ENCODE measurements around the gene SNRPB2.

DNA sequence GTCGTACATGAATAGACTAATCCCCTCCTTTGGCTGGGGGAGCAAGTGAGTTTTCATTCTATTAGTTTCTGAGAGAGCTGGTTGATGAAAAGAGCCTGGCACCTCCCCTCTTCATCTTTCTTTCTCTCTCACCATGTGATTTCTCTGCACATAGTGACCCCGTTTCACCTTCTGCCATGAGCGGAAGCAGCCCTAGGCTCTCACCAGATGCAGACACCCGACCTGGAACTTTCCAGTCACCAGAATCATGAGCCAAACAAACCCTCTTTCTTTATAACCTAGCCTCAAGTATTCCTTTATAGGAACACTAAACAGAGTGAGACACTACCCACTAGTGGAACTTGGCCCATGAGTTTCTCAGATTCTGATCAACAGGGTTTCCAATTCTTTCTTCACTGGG, 34.7 kb downstream of the SNRPB2 start:
- no peak for TF ChIP-seq EZH2 (IDR thresholded peaks at IDR 0.05; ENCODE audit: low read length)
- TF ChIP-seq, protein P1, sequence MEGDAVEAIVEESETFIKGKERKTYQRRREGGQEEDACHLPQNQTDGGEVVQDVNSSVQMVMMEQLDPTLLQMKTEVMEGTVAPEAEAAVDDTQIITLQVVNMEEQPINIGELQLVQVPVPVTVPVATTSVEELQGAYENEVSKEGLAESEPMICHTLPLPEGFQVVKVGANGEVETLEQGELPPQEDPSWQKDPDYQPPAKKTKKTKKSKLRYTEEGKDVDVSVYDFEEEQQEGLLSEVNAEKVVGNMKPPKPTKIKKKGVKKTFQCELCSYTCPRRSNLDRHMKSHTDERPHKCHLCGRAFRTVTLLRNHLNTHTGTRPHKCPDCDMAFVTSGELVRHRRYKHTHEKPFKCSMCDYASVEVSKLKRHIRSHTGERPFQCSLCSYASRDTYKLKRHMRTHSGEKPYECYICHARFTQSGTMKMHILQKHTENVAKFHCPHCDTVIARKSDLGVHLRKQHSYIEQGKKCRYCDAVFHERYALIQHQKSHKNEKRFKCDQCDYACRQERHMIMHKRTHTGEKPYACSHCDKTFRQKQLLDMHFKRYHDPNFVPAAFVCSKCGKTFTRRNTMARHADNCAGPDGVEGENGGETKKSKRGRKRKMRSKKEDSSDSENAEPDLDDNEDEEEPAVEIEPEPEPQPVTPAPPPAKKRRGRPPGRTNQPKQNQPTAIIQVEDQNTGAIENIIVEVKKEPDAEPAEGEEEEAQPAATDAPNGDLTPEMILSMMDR (optimal IDR thresholded peaks at IDR 0.05 in 1 of 3, IDR thresholded peaks at IDR 0.05 in 1 of 3, conservative IDR thresholded peaks at IDR 0.05 in 1 of 3; ENCODE audit: extremely low read depth in 1 of 3, insufficient read depth in 2 of 3, low read length in 3 of 3): no peak

All from keratinocyte (primary cell).